GM12892 (cell line): Measurements from ENCODE around the gene OSER1.

Experiments
- DNase-seq: peaks from one replicate; pipeline ENCODE4 v3.0.0; 2011; ENCODE audit not compliant: insufficient read length
- FAIRE-seq: peaks from 2 replicates; lab custom pipeline; 2011; peaks lifted over from hg19 to GRCh38; lab: Jason Lieb, UNC
- POLR2A ChIP-seq: IDR thresholded peaks from 2 replicates; pipeline ENCODE4 v1.6.1; 2011; ENCODE audit warnings: low read depth, low read length, control low read depth
- POLR2AphosphoS5 ChIP-seq: IDR thresholded peaks from 2 replicates; pipeline ENCODE4 v1.6.1; 2011; ENCODE audit warnings: low read depth, low read length, control low read depth
- TAF1 ChIP-seq: IDR thresholded peaks from 2 replicates; pipeline ENCODE4 v1.6.1; 2011; ENCODE audit warnings: low read depth, mild to moderate bottlenecking, control low read depth, low read length, borderline replicate concordance

The OSER1 gene

GRCh38 chr20:44221368-44221954 lies 10.9 kb upstream of the OSER1 start:
- DNase-seq (no peak), FAIRE-seq (no peak)
- TF ChIP-seq TAF1 = no peak

- TF ChIP-seq TAF1 = no peak
- TF ChIP-seq POLR2A = no peak
- no peak for TF ChIP-seq POLR2AphosphoS5
- no peak for DNase-seq
- FAIRE-seq = no peak
Measured at GRCh38 chr20:44219791-44220190, 9.2 kb upstream of the OSER1 start.

GRCh38 chr20:44219170-44219730 lies 8.7 kb upstream of the OSER1 start:
- FAIRE-seq (no peak), DNase-seq (no peak)
- TF ChIP-seq POLR2AphosphoS5 = no peak

DNA sequence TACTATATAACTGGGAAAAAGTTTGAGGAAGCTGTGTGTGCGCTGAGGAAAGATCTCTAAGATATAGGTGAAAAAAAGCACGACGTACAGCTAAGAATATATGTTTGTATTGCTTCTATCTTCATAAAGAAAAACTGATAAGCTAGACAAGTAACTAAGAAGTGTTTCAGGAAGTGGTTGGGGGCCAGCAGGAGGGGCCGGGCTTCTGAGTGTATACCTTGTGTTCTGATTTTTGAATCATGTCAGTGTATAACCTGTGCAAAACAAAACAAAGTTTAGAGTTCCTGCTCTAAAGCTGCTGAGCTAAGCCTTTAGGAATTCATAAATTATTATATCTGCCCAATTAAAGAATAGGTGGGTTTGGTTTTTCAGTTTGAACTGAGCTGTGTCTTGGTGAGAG lies 7.9 kb upstream of the OSER1 start:
- no peak for TF ChIP-seq POLR2A
- no peak for TF ChIP-seq POLR2AphosphoS5
- no peak for TF ChIP-seq TAF1
- FAIRE-seq = no peak
- no peak for DNase-seq

DNA sequence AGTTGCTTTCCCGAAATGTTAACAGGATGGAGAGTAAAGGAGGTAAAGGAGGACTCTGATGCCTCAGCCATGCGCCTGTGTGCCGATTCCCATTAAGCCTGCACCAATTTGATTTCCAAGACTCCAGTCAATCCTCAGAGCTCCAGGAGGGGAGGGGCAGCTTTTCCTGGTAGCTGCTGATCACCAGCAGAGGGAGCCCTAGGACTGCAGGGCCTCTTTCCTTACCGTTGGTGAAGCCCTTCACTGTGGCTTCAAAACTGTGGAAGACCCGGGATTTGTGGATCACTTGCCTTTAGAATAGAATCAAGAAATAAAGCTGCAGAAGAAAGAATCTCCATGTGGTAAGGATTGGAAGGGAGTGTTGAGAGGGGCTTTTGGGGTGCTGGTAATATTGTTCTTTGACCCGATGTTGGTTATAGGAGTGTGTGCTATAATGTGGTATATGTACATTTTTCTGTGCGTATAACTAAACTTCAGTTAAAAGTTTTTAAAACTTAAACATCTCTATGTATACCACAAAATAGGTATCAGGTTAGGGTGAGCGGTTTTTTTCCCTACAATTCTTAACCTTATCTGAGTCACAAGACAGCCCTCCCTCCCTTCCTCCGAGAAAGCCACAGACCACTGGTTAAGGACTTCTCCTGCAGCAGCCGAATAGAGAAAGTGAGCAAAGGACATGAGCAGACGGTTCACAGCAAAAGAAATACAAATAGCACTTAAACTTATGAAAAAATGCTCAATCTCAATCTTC lies 6.9 kb upstream of the OSER1 start:
- DNase-seq = no peak
- TF ChIP-seq TAF1 = no peak
- TF ChIP-seq POLR2A = no peak
- no peak for TF ChIP-seq POLR2AphosphoS5
- FAIRE-seq = peak; percentile 64

- peak; percentile 87 for FAIRE-seq
- TF ChIP-seq POLR2AphosphoS5 = no peak
- no peak for TF ChIP-seq TAF1
- TF ChIP-seq POLR2A = no peak
- no peak for DNase-seq
Measured at GRCh38 chr20:44215125-44215524, 4.6 kb upstream of the OSER1 start.

DNA sequence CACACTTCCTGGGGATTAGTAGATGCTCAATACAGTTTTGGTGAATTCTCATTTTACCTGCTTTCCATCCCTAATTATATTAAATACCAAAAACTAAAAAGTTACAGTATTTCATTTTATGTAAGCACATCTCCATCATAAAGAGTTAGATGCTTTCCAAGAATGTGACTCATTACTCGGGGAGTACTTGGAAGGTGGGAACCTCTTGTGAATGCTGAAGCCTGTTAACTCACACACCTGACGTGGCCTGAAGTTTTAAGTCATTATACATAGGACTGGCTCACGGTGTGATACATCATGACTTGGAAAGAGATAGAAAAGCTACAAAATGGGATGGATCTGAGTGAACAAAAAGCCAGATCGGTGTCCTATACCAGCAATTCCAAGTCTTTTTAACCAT lies 2.2 kb upstream of the OSER1 start:
- FAIRE-seq (no peak), DNase-seq (no peak)
- TF ChIP-seq POLR2A = no peak
- TF ChIP-seq TAF1 = no peak
- TF ChIP-seq POLR2AphosphoS5 = no peak

DNA sequence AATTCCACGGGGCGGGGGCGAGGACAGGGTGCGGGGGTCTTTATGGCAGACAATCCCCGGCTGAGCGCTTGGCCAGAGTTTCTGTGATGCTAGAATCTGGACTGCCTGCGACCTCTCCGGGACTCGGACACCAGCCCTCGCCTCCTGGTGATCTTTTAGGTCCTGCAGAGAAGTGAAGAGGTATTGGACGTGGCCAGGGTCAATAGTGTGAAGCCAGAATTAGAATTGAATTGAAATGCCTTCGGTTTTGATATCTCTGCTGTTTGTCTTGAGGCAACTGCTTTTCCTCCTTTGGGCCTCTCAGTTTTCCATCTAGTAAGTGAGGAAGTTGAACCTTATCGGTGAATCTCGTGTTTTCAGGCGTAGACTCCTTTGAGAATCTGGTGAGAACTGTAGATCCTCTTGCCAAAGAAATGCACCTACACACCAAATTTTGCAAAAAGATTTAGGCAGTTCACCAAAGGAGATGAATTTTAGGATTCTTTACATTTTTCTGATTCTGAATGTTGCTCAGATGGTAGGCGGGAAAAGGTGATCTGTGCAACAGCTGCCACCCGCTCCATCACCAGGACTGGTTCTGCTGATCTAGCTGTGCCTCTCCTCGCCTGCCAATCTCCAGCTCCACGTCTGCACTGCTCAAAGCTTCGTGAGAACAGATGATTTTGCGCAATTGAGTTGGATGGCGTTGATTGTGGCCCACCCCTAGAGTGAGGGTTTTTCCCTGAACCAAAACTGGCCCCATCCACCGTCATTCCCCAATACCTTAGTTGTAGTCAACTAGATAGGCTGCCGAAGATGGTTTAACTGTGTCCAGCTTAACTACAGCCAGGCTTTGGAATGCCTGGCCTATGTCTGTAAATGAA lies 837 bp upstream of the OSER1 start:
- DNase-seq (no peak), FAIRE-seq (no peak)
- TF ChIP-seq POLR2A = no peak

- FAIRE-seq (no peak), DNase-seq (no peak)
- TF ChIP-seq TAF1 (no peak), POLR2AphosphoS5 (no peak), POLR2A (no peak)
Measured at GRCh38 chr20:44209686-44210405, 725 bp downstream of the OSER1 start.

GRCh38 chr20:44208770-44209169 lies 1.8 kb downstream of the OSER1 start:
- TF ChIP-seq POLR2A (no peak), POLR2AphosphoS5 (no peak), TAF1 (no peak)
- FAIRE-seq = peak; percentile 14
- DNase-seq = no peak

- DNase-seq = no peak
- TF ChIP-seq TAF1 (no peak), POLR2AphosphoS5 (no peak), POLR2A (no peak)
- FAIRE-seq = no peak
Measured at GRCh38 chr20:44208165-44208564, 2.4 kb downstream of the OSER1 start.

DNA sequence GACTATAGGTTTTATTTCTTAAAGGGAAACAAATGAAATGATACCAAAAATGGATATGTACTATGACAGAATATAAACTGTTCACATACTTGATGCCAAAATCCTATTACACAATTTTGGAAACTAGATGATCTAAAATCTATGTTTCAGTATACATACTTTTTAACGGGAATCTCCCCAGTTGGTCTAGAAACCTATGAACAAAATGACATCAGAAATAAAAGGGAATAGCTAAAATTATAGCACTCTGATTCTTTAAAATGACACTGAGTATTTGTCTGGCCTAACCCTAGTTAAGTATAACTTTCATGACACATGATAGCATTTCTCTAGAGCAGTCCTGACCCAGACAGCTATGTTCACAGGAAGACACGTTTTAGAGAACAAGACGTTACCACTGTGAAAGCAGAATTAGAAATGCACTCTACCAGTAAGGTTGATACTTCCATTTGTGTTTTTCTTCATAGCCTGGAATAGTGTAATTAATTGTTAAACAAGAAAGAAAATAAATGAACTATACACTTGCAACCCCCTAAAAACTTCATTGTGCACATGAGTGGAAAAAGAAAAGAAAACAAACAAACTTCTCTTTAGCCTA lies 3.3 kb downstream of the OSER1 start:
- FAIRE-seq (no peak), DNase-seq (no peak)
- no peak for TF ChIP-seq POLR2AphosphoS5
- no peak for TF ChIP-seq POLR2A
- no peak for TF ChIP-seq TAF1
